Esophagus squamous epithelium (tissue), 5 donors: ENCODE data around the gene IFT43. TPM values are rescaled to one million over a fixed set of nuclear protein-coding genes. Genes with fewer than 3 reads are reported as not detected.

Experiments
- DNase-seq: peaks from one replicate; lab custom pipeline; 2025; lab: John Stamatoyannopoulos, UW
- H3K27ac ChIP-seq, 4 donors: fragments of 200-600 bp; sonication (generic); one replicate each; pipeline ENCODE4 v1.5.1; 2016 to 2019; ENCODE audit warnings: mild to moderate bottlenecking in 1 of 4
- H3K27me3 ChIP-seq, 4 donors: fragments of 200-600 bp; sonication (generic); 1 replicate in 3 of 4; 2 replicates in 1 of 4; pipeline versions ENCODE4 v1.5.1 to v1.6.0; 2017 to 2021; ENCODE audit warnings: antibody characterized with exemption in 1 of 4
- H3K36me3 ChIP-seq, 3 donors: fragments of 200-600 bp; sonication (generic); one replicate each; pipeline ENCODE4 v1.5.1; 2016 to 2019
- H3K4me1 ChIP-seq, 3 donors: fragments of 200-600 bp; sonication (generic); one replicate each; pipeline ENCODE4 v1.5.1; 2017 to 2019
- H3K4me3 ChIP-seq, 4 donors: fragments of 200-600 bp; sonication (generic); 1 replicate in 3 of 4; 2 replicates in 1 of 4; pipeline ENCODE4 v1.5.1; 2016 to 2019; ENCODE audit warnings: mild to moderate bottlenecking in 2 of 4, moderate library complexity in 1 of 4
- H3K9me3 ChIP-seq, 3 donors: fragments of 200-600 bp; sonication (generic); one replicate each; pipeline ENCODE4 v1.5.1; 2016 to 2019
- POLR2A ChIP-seq, 4 donors: fragments of 450-650 bp; IDR thresholded peaks; one replicate each; pipeline ENCODE4 v1.6.1; 2017; ENCODE audit warnings: antibody characterized with exemption in 4 of 4, mild to moderate bottlenecking in 4 of 4, moderate library complexity in 3 of 4
- WGBS, 2 donors: methylation state at CpG; one replicate each; pipeline ENCODE4 v1.1.5; 2018; 5-methylcytosine and 5-hydroxymethylcytosine counted together
- intact Hi-C: fragments of 100-400 bp; cut with DNase I; formaldehyde crosslinking; loops from one replicate; pipeline ENCODE4 v1.15.0; 2022
- total RNA-seq, 4 donors: library from RNA; depleted of rRNA; stranded (reverse); fragments of >200 nt; gene quantifications; one replicate each; pipeline ENCODE4 v1.1.0, GENCODE V29; 2016
- TF ChIP-seq, protein P1 (sequence below), 6 experiments: fragments of 450-650 bp in 4 of 6; fragments of 200-600 bp in 2 of 6; sonication (generic) in 2 of 6; IDR thresholded peaks; one replicate each; pipeline ENCODE4 v1.5.1; 2016 to 2019; ENCODE audit warnings: antibody characterized with exemption in 6 of 6, mild to moderate bottlenecking in 4 of 6, moderate library complexity in 4 of 6
- donor health status: DM: yes; HTN: yes; CAD: no.

IFT43 gene
- total RNA-seq, 4 donors from 2014 or later, result 15.4 to 28.8 (median 17.5) TPM

DNA sequence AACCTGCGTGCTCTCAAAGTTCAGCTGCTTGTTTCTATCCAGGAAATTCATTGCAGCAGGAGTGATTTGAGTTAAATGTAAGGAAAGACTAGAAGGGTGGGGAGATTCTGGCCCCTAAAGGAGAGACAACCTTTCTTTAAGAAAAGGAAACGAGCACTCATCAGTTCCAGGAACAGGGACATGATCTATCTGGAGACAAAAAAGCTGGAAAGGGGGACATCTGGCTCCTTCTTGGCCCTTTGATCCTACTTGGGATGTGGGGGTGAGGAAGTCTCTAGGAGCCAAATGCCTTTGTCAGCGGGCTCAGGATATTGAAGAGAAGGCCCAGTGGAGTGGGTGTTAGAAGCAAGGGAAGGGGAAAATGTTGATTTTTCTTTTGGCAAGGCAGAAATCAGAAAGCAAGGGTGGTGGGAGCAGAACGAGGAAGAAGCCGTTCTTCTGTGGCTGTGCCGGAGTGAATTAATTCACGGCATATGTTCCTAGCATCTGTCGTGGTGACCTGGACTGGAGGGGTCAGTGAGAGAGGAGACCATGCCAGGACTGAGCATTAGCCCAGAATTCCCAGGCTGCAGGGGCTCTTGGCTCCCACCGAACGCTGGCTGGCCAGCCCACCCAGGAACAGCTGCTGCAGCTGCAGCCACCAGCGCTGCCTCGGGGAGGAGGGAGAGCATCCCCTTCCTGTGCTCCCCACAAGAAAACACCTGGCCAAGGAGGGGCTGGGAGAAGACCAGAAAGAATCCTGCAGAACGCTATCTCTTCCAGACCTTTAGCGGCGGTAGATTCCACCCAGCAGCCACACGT, 103.4 kb downstream of the IFT43 start:
- H3K27me3 ChIP-seq, result no peaks in the 10 kb centered on the region
- H3K9me3 ChIP-seq, result no peaks in the 10 kb centered on the region
- TF ChIP-seq POLR2A (IDR thresholded peaks at IDR 0.05), result no peak
- TF ChIP-seq, protein P1, sequence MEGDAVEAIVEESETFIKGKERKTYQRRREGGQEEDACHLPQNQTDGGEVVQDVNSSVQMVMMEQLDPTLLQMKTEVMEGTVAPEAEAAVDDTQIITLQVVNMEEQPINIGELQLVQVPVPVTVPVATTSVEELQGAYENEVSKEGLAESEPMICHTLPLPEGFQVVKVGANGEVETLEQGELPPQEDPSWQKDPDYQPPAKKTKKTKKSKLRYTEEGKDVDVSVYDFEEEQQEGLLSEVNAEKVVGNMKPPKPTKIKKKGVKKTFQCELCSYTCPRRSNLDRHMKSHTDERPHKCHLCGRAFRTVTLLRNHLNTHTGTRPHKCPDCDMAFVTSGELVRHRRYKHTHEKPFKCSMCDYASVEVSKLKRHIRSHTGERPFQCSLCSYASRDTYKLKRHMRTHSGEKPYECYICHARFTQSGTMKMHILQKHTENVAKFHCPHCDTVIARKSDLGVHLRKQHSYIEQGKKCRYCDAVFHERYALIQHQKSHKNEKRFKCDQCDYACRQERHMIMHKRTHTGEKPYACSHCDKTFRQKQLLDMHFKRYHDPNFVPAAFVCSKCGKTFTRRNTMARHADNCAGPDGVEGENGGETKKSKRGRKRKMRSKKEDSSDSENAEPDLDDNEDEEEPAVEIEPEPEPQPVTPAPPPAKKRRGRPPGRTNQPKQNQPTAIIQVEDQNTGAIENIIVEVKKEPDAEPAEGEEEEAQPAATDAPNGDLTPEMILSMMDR (IDR thresholded peaks at IDR 0.05), result no peak
- H3K4me1 ChIP-seq, result peaks cover 0 to 11% (median 0%) of the 10 kb centered on the region in 3 donors
- no peak overlapping the region for H3K4me3 ChIP-seq
- intact Hi-C loops, result no loop called here
- peaks cover 0 to 4% (median 0%) of the 10 kb centered on the region in 3 donors for H3K36me3 ChIP-seq
- WGBS, 2 donors, result 49 to 67% methylated on average over 8 to 9 of the region's 16 CpGs
- no peak for DNase-seq
- peak overlapping the region in 1 of 4 donors; percentile 39 for H3K27ac ChIP-seq

DNA sequence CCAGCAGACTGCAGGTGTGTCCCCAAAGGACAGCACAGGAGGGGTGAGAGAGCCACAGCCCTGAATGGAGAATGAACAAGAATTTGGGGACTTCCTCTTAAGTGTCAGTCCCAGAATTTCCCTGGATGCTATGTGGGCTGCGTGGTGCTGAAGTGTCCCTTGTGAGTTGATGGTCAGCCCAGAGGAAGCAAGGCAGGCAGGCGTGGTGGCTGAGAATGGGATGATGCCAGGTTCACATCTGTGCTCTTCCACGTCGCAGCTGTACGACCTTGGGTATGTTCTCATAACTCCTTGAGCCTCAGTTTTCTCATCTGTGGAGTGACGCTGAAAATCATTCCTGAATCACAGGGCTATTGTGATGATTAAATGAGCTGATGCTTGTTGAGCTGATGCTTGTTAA, 104.0 kb downstream of the IFT43 start:
- H3K4me1 ChIP-seq, result peaks cover 0 to 11% (median 0%) of the 10 kb centered on the region in 3 donors
- intact Hi-C loops, result no loop called here
- TF ChIP-seq, protein P1 (IDR thresholded peaks at IDR 0.05), result no peak
- no peak for TF ChIP-seq POLR2A (IDR thresholded peaks at IDR 0.05)
- 73 to 88% methylated on average over 1 to 6 of the region's 6 CpGs for WGBS, 2 donors
- no peak overlapping the region for H3K27ac ChIP-seq
- H3K9me3 ChIP-seq, result no peaks in the 10 kb centered on the region
- H3K4me3 ChIP-seq, result no peak overlapping the region
- H3K36me3 ChIP-seq, result no peaks in the 10 kb centered on the region
- H3K27me3 ChIP-seq, result no peaks in the 10 kb centered on the region
- DNase-seq, result no peak

DNA sequence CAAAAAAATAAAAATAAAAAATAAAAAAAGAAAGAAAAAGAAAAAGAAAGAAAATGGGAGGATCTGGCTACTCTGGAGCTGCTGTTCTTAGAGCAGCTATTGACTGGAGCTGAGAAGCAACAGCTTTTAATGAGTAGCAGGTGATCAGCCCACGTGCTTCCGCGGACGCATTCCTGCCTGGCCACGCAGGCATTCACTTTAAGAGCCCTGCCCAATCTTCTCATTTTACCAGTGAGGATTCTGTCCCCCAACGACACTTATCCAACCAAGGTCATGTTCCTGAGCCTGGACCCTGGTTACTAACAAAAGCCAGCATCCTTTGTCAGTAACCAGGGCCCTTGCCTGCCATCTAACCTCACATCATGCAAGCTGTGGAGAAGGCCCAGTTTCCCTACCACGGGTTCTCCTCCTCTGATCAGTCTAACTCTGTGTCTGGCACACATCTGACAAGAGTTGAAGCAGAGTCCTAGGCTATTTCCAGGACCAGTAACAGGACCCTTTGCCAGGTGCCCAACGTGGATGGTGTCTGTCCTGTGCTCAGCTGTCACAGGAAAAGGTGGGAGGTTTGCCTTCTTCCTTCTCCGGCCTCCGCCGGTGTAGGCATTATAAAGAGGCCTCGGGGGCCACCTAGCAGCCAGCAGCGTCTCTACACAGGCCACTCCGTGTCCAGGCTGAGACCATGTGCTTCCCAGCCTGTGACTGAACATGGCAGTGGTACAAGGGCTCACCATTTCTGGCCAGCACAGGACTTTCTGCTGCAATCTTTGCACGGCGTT, 105.2 kb downstream of the IFT43 start:
- WGBS, 2 donors, result 65 to 66% methylated on average over 14 of the region's 16 CpGs
- no peaks in the 10 kb centered on the region for H3K27me3 ChIP-seq
- intact Hi-C loops, result no loop called here
- no peak for DNase-seq
- peaks cover 0 to 11% (median 0%) of the 10 kb centered on the region in 3 donors for H3K4me1 ChIP-seq
- H3K27ac ChIP-seq, result no peak overlapping the region
- no peak for TF ChIP-seq POLR2A (IDR thresholded peaks at IDR 0.05)
- TF ChIP-seq, protein P1 (IDR thresholded peaks at IDR 0.05), result no peak
- H3K4me3 ChIP-seq, result no peak overlapping the region
- no peaks in the 10 kb centered on the region for H3K9me3 ChIP-seq
- no peaks in the 10 kb centered on the region for H3K36me3 ChIP-seq

DNA sequence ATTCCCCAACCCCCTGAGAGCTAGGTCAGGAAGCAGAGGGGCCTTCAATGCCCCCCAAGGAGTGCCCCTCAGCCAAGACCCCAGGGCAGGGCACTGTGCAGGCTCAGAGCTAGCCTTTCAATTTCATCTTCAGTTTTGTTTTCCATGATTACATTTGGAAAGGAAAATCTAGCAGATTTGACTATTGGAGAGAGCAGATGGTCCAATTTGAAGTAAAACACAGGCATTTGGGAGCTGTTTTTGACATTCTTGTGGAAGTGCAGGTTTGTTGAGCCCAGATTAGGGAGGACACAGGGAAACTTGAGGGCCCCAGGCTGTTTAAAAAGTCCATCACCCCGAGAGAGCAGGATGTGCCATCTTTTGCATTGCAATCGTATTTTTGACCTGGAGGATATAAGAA, 107.5 kb downstream of the IFT43 start:
- no peaks in the 10 kb centered on the region for H3K27me3 ChIP-seq
- WGBS, 2 donors, result 64 to 65% methylated on average over 2 of the region's 2 CpGs
- intact Hi-C loops, result no loop called here
- peaks cover 0 to 11% (median 0%) of the 10 kb centered on the region in 3 donors for H3K4me1 ChIP-seq
- H3K4me3 ChIP-seq, result no peak overlapping the region
- no peaks in the 10 kb centered on the region for H3K9me3 ChIP-seq
- DNase-seq, result no peak
- no peak overlapping the region for H3K27ac ChIP-seq
- H3K36me3 ChIP-seq, result no peaks in the 10 kb centered on the region
- TF ChIP-seq, protein P1 (IDR thresholded peaks at IDR 0.05), result no peak
- no peak for TF ChIP-seq POLR2A (IDR thresholded peaks at IDR 0.05)

DNA sequence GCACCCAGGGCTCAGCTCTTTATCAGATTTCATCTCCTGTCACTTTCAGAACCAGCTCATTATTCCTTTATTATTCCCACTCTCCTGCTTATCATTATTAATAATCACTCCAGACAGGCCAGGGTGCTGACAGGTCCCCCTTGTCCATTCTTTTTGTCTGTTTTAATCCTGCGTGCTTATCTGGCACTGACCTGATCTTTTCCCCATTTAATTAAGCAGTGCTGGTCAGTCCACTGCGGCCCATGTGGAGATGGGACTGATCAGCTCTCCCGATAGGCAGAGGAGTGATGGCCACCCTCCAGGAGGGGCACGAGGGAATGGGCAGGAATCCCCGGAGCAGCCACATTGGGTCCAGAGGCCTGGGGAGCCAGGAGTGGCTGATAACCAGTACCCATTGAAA, 110.7 kb downstream of the IFT43 start:
- TF ChIP-seq, protein P1 (IDR thresholded peaks at IDR 0.05), result no peak
- no peak for TF ChIP-seq POLR2A (IDR thresholded peaks at IDR 0.05)
- intact Hi-C loops, result no loop called here
- H3K9me3 ChIP-seq, result no peaks in the 10 kb centered on the region
- WGBS, 2 donors, result 60 to 83% methylated on average over 2 to 5 of the region's 5 CpGs
- H3K27me3 ChIP-seq, result peaks cover 0 to 12% (median 0%) of the 10 kb centered on the region in 4 donors
- no peak for DNase-seq
- H3K27ac ChIP-seq, result no peak overlapping the region
- H3K36me3 ChIP-seq, result no peaks in the 10 kb centered on the region
- H3K4me1 ChIP-seq, result peaks cover 0 to 9% (median 0%) of the 10 kb centered on the region in 3 donors
- no peak overlapping the region for H3K4me3 ChIP-seq
